HG03064 (cell line): ENCODE data around the gene IGF2.

Source experiments
- ATAC-seq: cut with Tn5 transposase; IDR thresholded peaks from one replicate; pipeline ENCODE4 v1.9.1; 2021; ENCODE audit warnings: low read depth; ENCODE audit not compliant: unreplicated experiment

Gene IGF2

DNA sequence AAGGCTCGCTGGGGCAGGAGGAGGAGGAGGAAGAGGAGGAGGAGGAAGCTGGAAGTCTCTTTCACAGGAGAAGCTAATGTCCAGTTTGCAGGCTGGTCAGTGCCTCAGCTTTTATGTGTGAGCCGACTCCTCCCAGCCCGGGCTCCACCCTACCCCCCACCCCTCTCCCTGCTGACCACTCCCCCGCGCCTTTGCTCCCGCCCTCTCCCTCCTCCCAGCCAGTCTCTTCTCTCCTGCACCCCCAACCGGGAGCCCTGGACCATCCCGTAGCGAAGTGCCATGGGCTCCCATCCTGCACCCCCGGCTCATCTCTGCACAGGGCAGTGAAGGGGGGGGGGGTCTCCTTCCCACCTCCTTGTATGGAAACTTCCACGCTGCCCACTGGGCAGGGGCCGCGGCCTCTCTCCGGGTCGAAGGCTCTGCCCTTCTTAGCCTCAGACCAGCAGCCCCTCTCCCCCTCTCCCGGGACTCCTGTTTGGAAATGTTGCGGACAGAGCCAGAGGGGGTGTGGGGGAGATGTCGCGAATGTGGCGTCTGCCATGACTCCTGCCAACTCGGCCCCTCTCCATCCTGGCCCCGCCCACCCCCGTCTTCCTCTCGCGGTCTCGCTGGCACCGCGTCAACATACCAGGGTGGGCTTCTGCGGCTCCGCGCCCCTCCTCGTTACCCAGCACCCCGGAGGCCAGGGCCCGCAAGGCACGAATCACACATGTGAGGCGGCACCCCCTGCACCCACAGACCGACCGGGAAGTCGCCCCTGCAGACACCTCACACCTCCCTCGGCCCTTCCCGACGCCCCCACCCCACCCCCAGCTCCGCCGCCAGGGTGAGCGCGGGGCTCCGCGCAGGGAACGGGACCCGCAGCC lies 1.8 kb downstream of the IGF2 start:
- no peak for ATAC-seq

- no peak for ATAC-seq
These were observed 2.3 kb downstream of the IGF2 start for GRCh38 chr11:2136952-2137201.

- ATAC-seq = no peak
These were observed 2.8 kb downstream of the IGF2 start for GRCh38 chr11:2136209-2136951.

GRCh38 chr11:2135648-2136201 lies 3.5 kb downstream of the IGF2 start:
- no peak for ATAC-seq

GRCh38 chr11:2135018-2135569 lies 4.1 kb downstream of the IGF2 start:
- no peak for ATAC-seq

GRCh38 chr11:2134022-2135010 lies 4.9 kb downstream of the IGF2 start:
- no peak for ATAC-seq

DNA sequence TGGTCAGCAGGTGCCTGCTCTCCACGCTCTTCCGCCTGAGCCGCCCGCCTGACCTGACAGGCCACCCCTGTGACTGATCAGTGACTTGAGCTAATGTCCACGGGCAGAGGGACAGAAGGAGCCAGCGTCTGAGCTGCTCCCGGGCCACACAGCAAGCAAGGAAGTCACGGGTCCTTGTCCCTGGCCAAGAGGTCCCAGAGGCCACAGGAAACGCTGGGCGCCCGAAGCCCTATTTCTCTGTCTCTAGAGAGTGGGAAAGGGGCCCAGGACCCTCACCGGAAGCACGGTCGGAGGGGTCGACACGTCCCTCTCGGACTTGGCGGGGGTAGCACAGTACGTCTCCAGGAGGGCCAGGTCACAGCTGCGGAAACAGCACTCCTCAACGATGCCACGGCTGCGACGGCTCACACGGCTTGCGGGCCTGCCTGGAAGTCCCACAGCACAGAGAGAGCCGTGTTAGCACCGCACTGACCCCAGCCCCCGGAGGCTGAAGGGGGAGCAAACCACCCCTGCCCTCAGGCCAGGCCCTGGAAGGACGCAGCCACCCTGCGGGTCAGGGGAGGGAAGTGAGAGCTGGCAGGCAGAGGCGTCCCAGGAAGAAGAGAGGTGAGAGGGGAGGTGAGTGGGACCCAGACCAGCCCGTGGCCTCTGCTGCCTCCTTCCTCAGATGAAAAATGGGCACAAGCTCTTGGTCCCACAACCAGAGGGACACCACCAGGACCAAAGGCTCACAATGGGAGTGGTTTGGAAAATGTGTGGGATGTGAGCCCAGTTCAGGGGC lies 5.8 kb downstream of the IGF2 start:
- ATAC-seq = no peak

DNA sequence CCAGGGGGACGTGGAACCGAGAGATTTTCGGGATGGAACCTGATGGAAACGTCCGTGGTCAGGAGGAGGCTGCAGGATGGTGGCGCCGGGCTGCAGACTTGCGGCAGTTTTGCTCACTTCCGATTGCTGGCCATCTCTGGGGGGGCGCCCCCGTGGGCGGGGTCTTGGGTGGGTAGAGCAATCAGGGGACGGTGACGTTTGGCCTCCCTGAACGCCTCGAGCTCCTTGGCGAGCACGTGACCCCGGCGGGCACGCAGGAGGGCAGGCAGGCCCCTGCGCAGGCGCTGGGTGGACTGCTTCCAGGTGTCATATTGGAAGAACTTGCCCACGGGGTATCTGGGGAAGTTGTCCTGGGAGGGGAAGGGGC lies 6.3 kb downstream of the IGF2 start:
- no peak for ATAC-seq

- ATAC-seq = no peak
These were observed 6.9 kb downstream of the IGF2 start for GRCh38 chr11:2132246-2132645.

GRCh38 chr11:2131371-2132236 lies 7.6 kb downstream of the IGF2 start:
- no peak for ATAC-seq

DNA sequence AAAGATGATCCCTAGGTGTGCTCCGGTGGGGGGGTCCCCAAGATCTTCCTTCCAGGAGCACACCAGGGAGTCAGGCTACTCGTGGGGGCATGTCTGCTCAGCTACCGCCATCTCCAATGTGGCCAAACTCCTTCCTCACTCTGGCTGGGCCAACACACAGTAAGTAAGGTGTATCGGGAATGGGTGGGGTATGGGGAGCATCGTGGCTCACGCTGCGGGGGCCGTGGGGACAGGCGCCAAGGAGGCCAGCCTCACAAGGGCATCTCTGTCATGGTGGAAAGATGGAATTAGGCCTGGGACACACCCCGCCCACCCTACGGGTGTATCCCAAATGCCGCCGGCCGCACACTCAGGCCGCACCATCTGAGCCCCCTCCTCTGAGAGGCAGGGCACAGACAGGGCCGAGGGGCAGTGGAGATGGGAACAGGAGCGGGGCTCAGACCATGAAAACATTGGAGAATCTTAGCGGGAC lies 8.3 kb downstream of the IGF2 start:
- no peak for ATAC-seq

GRCh38 chr11:2129699-2130366 lies 9.4 kb downstream of the IGF2 start:
- ATAC-seq = no peak

GRCh38 chr11:2129308-2129698 lies 9.9 kb downstream of the IGF2 start:
- no peak for ATAC-seq

DNA sequence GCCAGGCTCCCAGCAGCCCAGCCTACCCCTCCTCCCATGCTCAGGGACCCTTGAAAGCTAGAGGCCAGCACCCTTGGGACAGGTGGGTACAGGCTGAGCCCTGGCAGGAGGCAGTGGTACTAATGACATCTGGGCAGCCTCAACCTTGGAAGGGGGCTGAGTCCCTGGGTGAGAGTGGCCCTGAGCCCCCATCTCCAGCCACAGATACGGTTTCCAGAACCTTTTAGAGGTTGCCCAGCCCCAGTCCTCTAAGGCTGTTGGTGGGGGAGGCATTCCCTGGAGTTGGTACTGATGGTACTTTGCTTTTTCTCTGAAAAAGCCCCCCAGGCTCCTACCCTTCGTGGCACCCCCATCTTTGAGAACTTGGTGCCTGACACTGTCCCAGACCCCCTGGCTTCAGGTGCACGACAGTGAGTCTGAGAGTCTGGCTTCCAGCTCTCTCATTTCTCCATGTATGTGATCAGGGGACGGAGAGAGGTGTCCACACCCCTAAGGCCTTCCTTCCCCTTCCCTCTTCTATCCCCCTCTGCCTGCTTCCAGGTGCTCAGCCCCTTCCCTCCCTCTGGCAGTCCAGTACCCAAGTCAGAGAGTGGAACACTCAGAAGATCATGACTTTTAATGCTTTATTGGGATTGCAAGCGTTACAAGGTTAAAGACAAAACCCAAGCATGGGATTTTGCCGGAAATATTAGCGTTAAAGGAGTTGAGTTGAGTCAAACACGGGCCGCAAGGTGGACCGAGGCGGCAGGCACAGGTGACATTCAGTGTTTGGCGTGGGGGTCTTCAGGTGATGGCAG lies 10.5 kb downstream of the IGF2 start:
- ATAC-seq = no peak

- ATAC-seq = no peak
These were observed 11.1 kb downstream of the IGF2 start for GRCh38 chr11:2128130-2128510.

GRCh38 chr11:2127482-2128129 lies 11.6 kb downstream of the IGF2 start:
- ATAC-seq = no peak

- no peak for ATAC-seq
These were observed 12.6 kb downstream of the IGF2 start for GRCh38 chr11:2126520-2127085.
